Measurements from ENCODE around the gene EMC10.

The EMC10 gene

GRCh38 chr19:50492303-50493052 lies 16.2 kb downstream of the EMC10 start:
- Histone ChIP-seq H3K27me3 (ENCODE audit: control insufficient read depth, insufficient read depth, low read length) (no peaks in the 10 kb centered on the region), H3K36me3 (ENCODE audit: control insufficient read depth, insufficient read depth, low read length) (no peaks in the 10 kb centered on the region), H3K79me2 (no peaks in the 10 kb centered on the region), H3K4me3 (ENCODE audit: low read depth, low read length) (no peak overlapping the region), H3K9ac (no peak overlapping the region), H2AFZ (no peak overlapping the region), H3K4me2 (ENCODE audit: low read length) (no peak overlapping the region), H3K27ac (no peak overlapping the region), H3K9me3 (ENCODE audit: control insufficient read depth, low read length) (no peaks in the 10 kb centered on the region), H3K4me1 (no peaks in the 10 kb centered on the region)
- no peak for TF ChIP-seq CTCF (IDR thresholded peaks at IDR 0.05)

GRCh38 chr19:50493171-50493570 lies 16.9 kb downstream of the EMC10 start:
- no peak overlapping the region for H3K4me3 ChIP-seq (ENCODE audit: low read depth, low read length)
- no peak overlapping the region for H3K27ac ChIP-seq
- no peaks in the 10 kb centered on the region for H3K4me1 ChIP-seq
- H3K9ac ChIP-seq: no peak overlapping the region
- no peaks in the 10 kb centered on the region for H3K9me3 ChIP-seq (ENCODE audit: control insufficient read depth, low read length)
- TF ChIP-seq CTCF (IDR thresholded peaks at IDR 0.05): no peak
- H2AFZ ChIP-seq: no peak overlapping the region
- no peaks in the 10 kb centered on the region for H3K79me2 ChIP-seq
- no peak overlapping the region for H3K4me2 ChIP-seq (ENCODE audit: low read length)
- H3K27me3 ChIP-seq (ENCODE audit: control insufficient read depth, insufficient read depth, low read length): no peaks in the 10 kb centered on the region
- H3K36me3 ChIP-seq (ENCODE audit: control insufficient read depth, insufficient read depth, low read length): no peaks in the 10 kb centered on the region

- no peak overlapping the region for H3K9ac ChIP-seq
- no peaks in the 10 kb centered on the region for H3K9me3 ChIP-seq (ENCODE audit: control insufficient read depth, low read length)
- no peaks in the 10 kb centered on the region for H3K4me1 ChIP-seq
- no peak overlapping the region for H2AFZ ChIP-seq
- TF ChIP-seq CTCF (IDR thresholded peaks at IDR 0.05): no peak
- no peak overlapping the region for H3K4me3 ChIP-seq (ENCODE audit: low read depth, low read length)
- H3K27me3 ChIP-seq (ENCODE audit: control insufficient read depth, insufficient read depth, low read length): no peaks in the 10 kb centered on the region
- no peaks in the 10 kb centered on the region for H3K36me3 ChIP-seq (ENCODE audit: control insufficient read depth, insufficient read depth, low read length)
- H3K79me2 ChIP-seq: no peaks in the 10 kb centered on the region
- H3K27ac ChIP-seq: no peak overlapping the region
- no peak overlapping the region for H3K4me2 ChIP-seq (ENCODE audit: low read length)
Observed at GRCh38 chr19:50494186-50495019, 18.1 kb downstream of the EMC10 start.

- H3K4me3 ChIP-seq (ENCODE audit: low read depth, low read length): no peak overlapping the region
- H3K27me3 ChIP-seq (ENCODE audit: control insufficient read depth, insufficient read depth, low read length): no peaks in the 10 kb centered on the region
- no peaks in the 10 kb centered on the region for H3K9me3 ChIP-seq (ENCODE audit: control insufficient read depth, low read length)
- no peak for TF ChIP-seq CTCF (IDR thresholded peaks at IDR 0.05)
- H3K79me2 ChIP-seq: no peaks in the 10 kb centered on the region
- no peak overlapping the region for H3K9ac ChIP-seq
- H3K4me2 ChIP-seq (ENCODE audit: low read length): no peak overlapping the region
- no peaks in the 10 kb centered on the region for H3K36me3 ChIP-seq (ENCODE audit: control insufficient read depth, insufficient read depth, low read length)
- no peak overlapping the region for H2AFZ ChIP-seq
- H3K4me1 ChIP-seq: no peaks in the 10 kb centered on the region
- H3K27ac ChIP-seq: no peak overlapping the region
Observed at GRCh38 chr19:50495020-50495531, 18.8 kb downstream of the EMC10 start.
